Activated T-cell treated with anti-CD3 and anti-CD28 coated beads, Interleukin-2, amount 50 U/mL, for 4 hours (primary cell): ENCODE results near the gene MAPKAPK2. TPM values are rescaled to one million over a fixed set of nuclear protein-coding genes. Genes with fewer than 3 reads are reported as not detected.

Experiments used
- ATAC-seq, 2 donors: fragments of 200-7000 bp; cut with Tn5 transposase; one replicate each; pipeline ENCODE4 v1.10.0; 2021
- DNase-seq: peaks from one replicate; pipeline ENCODE4 v3.0.0-alpha.2; 2020
- H3K27me3 Mint-ChIP-seq: one replicate; pipeline ENCODE4 v1.8.0; 2021; ENCODE audit warnings: low read depth, mixed read lengths
- H3K36me3 Mint-ChIP-seq: one replicate; pipeline ENCODE4 v1.8.0; 2022; ENCODE audit warnings: mixed read lengths; ENCODE audit not compliant: insufficient read depth
- H3K4me1 Mint-ChIP-seq: one replicate; pipeline ENCODE4 v1.8.0; 2021; ENCODE audit warnings: low read depth, mixed read lengths
- H3K4me3 Mint-ChIP-seq: one replicate; pipeline ENCODE4 v1.8.0; 2021; ENCODE audit warnings: mild to moderate bottlenecking, moderate library complexity, mixed read lengths
- H3K9me3 Mint-ChIP-seq: one replicate; pipeline ENCODE4 v1.8.0; 2021; ENCODE audit warnings: mixed read lengths
- total RNA-seq, 3 donors: library from RNA; stranded (reverse); gene quantifications; one replicate each; pipeline ENCODE4 v1.2.1, GENCODE V29; 2021

Gene MAPKAPK2
- total RNA-seq, 3 donors from 2014 or later, result 98.2 to 136 (median 135) TPM

DNA sequence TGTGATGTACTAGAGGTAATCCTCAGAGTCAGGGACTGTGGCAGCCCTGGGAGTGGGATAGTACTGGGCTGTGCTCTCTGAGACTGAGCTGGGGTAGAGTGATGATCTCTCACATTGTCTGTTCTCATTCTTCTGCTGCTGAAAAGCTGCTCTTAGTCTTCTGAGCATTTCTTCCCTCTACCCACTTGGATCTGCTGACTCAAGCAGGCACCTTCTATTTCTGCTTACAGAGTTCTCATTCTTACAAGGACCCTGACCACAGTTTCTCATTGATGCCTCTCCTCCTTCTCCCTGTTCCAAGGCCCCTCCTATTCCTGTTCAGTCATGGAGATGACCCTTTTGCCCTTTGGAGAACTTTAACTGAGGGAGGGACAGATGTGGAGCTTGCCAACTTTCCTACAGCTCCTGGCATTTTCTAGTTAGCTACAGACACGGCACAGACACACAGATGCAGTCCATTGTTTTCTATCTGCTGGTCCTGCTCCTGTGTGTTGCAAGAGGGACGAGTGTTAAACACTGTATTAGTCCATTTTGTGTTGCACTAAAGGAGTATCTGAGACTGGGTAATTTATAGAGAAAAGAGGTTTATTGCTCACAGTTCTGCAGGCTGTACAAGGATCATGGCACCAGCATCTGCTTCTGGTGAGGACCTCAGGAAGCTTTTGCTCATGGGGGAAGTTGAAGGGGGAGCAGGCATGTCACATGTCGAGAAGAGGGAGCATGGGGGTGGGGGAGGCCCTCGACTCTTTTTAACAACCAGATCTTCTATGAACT lies 12.3 kb downstream of the MAPKAPK2 start:
- no peaks in the 10 kb centered on the region for H3K27me3 Mint-ChIP-seq
- no peaks in the 10 kb centered on the region for H3K9me3 Mint-ChIP-seq
- ATAC-seq, result peak in 1 of 2 donors; percentile 26
- DNase-seq, result no peak
- H3K36me3 Mint-ChIP-seq, result peaks cover 30% of the 10 kb centered on the region
- no peak overlapping the region for H3K4me3 Mint-ChIP-seq
- peaks cover 77% of the 10 kb centered on the region for H3K4me1 Mint-ChIP-seq

DNA sequence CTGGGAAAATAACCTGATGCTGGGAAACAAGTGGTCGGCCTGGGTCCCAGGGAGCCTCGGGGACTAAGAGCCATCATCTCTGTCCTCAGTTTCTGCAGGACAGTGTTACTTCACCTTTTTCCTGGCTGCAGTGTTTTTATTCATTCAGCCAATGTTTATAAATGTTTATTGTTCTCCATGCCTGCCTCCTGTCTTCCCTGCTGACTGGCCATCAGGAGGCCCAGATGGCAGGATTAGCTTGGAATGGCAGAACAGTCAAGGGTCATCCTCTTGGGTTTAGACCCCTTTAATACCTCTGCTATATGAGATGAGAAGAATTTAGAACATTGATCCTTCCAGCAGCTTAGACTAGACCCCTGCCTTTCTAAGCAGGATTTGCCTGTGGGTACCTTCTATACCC lies 13.3 kb downstream of the MAPKAPK2 start:
- H3K4me1 Mint-ChIP-seq, result peaks cover 77% of the 10 kb centered on the region
- ATAC-seq (no peak), DNase-seq (no peak)
- no peaks in the 10 kb centered on the region for H3K9me3 Mint-ChIP-seq
- H3K4me3 Mint-ChIP-seq, result no peak overlapping the region
- H3K36me3 Mint-ChIP-seq, result peaks cover 33% of the 10 kb centered on the region
- H3K27me3 Mint-ChIP-seq, result no peaks in the 10 kb centered on the region

DNA sequence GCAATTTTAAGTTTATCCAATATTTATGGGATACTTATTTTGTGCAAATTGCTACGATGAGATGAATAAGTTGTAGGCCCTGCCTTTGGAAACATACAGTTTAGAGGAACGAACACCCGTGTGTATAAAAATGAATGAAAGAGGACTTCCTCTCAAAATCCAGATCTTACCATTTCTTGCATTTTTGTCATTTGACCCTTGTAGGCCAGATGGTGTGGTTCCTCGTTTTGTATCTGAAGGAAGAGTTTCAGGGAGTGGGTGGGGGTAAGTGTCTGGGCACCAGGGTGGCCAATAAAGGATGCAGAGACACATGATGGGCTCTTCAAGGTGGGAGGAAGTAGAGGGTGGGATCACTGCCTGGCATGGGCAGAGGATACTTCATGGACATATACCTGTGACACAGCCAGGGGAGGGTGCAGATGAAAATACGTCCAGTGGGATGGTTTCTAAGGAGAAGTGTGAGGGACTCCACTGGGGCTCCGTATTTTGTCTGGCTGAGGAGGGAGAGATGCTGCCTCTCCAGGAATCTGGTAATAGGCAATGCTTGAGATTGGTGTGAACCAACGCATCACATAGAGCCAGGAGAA lies 14.4 kb downstream of the MAPKAPK2 start:
- Mint-ChIP-seq H3K9me3 (no peaks in the 10 kb centered on the region), H3K4me3 (no peak overlapping the region), H3K36me3 (peaks cover 33% of the 10 kb centered on the region), H3K27me3 (no peaks in the 10 kb centered on the region), H3K4me1 (peaks cover 78% of the 10 kb centered on the region)
- DNase-seq (no peak), ATAC-seq (no peak)

DNA sequence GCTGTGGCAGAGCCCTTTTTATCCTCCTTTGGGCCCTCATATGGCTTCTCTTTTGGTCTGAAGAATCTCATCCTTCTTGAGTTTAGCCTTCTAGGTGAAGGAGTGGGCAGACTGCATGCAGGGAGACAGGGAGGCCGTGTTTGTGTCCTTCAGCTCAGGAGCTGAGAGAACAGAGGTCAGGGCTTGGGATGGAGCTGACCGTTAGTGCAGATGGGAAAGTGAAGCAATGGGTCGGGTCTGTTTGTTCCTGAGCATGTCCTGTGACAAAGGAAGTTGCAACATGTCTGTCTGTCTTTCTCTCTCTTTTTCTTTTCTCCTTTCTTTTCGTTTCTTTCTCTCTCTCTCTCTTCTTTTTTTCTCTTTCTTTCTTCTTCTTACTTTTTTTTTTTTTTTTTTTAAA lies 14.9 kb downstream of the MAPKAPK2 start:
- Mint-ChIP-seq H3K27me3 (no peaks in the 10 kb centered on the region), H3K9me3 (no peaks in the 10 kb centered on the region), H3K4me3 (no peak overlapping the region), H3K4me1 (peaks cover 82% of the 10 kb centered on the region), H3K36me3 (peaks cover 33% of the 10 kb centered on the region)
- ATAC-seq, result no peak
- no peak for DNase-seq

DNA sequence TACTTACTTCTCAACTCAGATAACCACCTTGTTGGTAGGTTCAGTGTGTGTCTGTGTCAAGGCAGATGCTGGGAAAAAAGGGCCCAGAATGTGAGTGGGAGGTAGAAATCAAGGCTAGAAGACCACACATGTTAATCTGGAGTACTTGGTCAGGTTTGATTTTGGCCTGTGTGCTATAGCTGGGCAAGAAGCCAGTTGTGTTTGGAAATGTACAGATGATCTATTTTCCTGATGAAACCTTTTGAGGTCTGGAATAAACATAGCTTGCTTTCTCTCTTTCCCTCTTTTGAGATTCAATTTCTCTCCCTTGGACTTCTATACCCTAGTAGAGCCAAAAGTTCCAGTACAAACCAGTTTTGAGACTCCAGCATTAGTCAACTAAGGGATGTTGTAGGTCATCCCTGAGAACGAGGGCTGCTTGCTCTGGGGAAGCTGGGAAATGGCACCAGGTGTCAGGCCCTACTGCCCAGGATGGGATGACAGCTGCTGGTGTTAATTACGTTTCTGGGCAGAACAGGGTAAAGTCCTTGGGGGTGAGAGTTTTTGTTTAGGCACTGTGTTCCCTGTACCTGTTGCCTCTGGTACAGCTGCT lies 15.8 kb downstream of the MAPKAPK2 start:
- Mint-ChIP-seq H3K4me3 (no peak overlapping the region), H3K27me3 (no peaks in the 10 kb centered on the region), H3K4me1 (peaks cover 84% of the 10 kb centered on the region), H3K9me3 (no peaks in the 10 kb centered on the region), H3K36me3 (peaks cover 29% of the 10 kb centered on the region)
- ATAC-seq, result no peak
- DNase-seq, result no peak

DNA sequence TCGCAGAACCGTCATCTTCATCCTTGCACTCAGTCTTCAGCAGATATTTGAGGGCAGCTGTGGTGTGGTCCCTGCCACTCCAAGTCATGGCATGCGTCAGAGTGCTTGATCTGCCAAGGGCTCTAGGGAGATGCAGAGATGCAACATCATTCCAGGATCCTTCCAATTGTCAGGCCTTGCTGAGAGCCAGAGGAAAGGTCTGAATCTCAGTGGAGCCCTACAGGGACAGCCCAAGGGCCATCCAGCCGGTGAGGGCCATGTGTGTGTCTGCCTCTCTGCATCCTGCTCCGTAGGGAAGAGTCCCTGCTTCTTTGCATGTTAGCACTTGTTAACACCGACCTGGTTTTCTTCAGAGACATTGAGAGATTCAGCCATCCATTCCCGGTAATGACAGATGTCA lies 17.6 kb downstream of the MAPKAPK2 start:
- ATAC-seq, result no peak
- H3K4me3 Mint-ChIP-seq, result no peak overlapping the region
- DNase-seq, result no peak
- H3K27me3 Mint-ChIP-seq, result no peaks in the 10 kb centered on the region
- peaks cover 17% of the 10 kb centered on the region for H3K36me3 Mint-ChIP-seq
- peaks cover 83% of the 10 kb centered on the region for H3K4me1 Mint-ChIP-seq
- H3K9me3 Mint-ChIP-seq, result no peaks in the 10 kb centered on the region

DNA sequence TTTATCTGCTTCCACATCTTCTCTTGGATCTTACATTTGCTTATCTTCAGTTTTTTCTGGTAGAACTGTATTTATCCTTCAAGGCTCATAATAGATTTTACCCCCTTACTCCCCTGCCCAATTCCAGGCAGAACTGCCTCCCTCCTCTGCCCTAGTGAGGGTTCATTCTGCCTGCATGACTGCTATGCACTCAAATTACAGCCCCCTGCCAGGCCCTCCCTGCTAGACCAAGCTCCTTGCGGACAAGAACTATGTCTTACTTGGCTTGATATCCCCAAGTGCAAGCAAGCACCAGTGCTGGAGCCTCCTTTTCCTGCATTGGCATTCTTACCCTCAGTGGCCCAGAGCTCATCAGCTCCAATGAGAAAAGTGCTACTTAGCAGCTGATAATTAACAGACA lies 18.1 kb downstream of the MAPKAPK2 start:
- ATAC-seq (no peak), DNase-seq (no peak)
- no peaks in the 10 kb centered on the region for H3K27me3 Mint-ChIP-seq
- H3K4me3 Mint-ChIP-seq, result no peak overlapping the region
- peaks cover 13% of the 10 kb centered on the region for H3K36me3 Mint-ChIP-seq
- no peaks in the 10 kb centered on the region for H3K9me3 Mint-ChIP-seq
- H3K4me1 Mint-ChIP-seq, result peaks cover 86% of the 10 kb centered on the region

DNA sequence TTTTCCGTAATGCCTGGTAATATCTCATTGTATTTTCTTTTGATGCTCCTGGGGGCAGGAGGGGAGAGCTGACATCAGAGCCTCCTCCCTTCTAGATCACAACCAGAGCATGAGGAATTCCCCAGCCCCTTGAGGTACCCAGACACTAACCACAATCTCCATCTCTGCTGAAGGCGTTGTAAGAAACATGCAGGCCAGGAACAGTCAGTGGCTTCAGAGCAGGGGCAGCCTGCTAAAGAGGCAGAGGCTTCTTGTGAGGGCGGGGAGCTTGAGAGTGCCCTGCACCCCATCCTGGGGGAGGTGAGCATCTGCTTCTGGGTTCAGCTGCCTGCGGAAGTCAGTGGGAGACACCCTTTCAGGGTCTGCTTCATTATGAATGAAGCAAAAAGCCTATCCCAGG lies 19.0 kb downstream of the MAPKAPK2 start:
- no peaks in the 10 kb centered on the region for H3K27me3 Mint-ChIP-seq
- peaks cover 90% of the 10 kb centered on the region for H3K4me1 Mint-ChIP-seq
- H3K36me3 Mint-ChIP-seq, result peaks cover 11% of the 10 kb centered on the region
- DNase-seq (peak; percentile 55), ATAC-seq (peak; percentile 88)
- peak overlapping the region; percentile 49 for H3K4me3 Mint-ChIP-seq
- H3K9me3 Mint-ChIP-seq, result no peaks in the 10 kb centered on the region

DNA sequence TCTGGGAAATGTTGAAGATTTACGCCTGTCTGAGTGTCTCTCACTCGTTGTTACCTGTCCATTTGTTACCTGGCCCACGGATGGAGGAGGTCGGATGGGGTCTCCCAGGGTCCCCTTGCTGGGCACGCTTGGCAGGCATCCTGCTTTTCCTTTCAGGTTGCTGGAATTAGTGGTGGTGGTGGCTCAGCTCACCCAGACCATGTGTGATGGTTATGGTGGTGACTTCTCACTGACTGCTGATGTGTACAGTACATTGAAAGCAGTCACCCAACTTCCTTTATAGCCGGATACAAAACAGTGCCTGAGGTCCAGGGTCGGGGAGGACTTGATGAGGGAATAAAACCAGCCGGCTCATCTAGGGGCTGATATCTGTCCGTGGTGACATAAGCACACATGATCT lies 19.5 kb downstream of the MAPKAPK2 start:
- no peak for DNase-seq
- H3K36me3 Mint-ChIP-seq, result peaks cover 8% of the 10 kb centered on the region
- peaks cover 90% of the 10 kb centered on the region for H3K4me1 Mint-ChIP-seq
- no peaks in the 10 kb centered on the region for H3K27me3 Mint-ChIP-seq
- no peak for ATAC-seq
- H3K4me3 Mint-ChIP-seq, result peak overlapping the region; percentile 49
- no peaks in the 10 kb centered on the region for H3K9me3 Mint-ChIP-seq

DNA sequence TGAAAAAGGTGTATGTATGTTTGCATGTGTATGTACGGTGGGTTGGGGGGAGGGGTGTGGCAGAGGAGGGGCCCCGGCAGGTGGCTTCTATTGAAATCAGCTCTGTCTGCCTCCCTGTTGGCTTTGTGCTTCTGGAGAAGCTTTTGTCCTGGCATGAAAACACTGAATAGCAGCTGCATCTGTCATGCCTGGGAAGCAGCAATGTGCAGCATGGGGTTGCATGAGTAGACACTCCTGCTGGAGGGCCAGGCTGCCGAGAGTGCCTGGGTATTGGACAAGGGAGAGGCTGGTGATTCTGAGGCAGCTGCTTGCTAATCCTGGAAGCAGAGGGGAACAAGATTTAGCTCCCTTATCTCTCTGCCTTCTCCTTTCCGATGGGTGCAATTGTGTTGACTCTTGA lies 20.5 kb downstream of the MAPKAPK2 start:
- no peak for ATAC-seq
- Mint-ChIP-seq H3K9me3 (no peaks in the 10 kb centered on the region), H3K4me3 (no peak overlapping the region), H3K27me3 (no peaks in the 10 kb centered on the region), H3K36me3 (peaks cover 8% of the 10 kb centered on the region), H3K4me1 (peaks cover 92% of the 10 kb centered on the region)
- no peak for DNase-seq

DNA sequence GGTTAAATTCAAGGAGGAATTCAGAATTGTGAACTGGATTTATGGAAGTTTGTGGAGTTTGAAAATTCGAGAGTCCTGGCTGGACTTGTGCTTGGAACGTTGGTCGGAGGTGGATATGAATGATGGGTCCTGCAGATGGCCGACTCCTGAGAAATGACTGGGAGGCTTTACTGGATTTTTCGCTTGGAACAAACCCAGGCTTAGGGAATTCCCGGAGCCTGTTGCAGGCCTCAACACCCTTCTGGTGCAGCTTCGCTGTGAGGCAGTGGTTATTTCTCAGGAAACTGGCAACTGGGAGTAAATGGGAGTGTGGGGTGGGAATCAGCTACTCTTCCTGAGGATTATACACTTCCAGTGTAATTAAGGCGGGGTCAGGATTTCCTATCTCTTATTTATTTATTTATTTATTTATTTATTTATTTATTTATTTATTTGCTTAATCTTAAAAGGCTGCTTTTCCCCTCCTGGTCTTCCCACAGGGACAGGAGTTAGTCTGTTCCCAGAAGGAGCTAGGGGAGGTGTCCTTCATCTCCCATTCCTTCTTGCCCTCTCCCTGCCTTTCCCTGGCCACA lies 21.1 kb downstream of the MAPKAPK2 start:
- DNase-seq, result no peak
- no peaks in the 10 kb centered on the region for H3K9me3 Mint-ChIP-seq
- H3K4me1 Mint-ChIP-seq, result peaks cover 93% of the 10 kb centered on the region
- no peak for ATAC-seq
- H3K4me3 Mint-ChIP-seq, result peak overlapping the region; percentile 34
- no peaks in the 10 kb centered on the region for H3K27me3 Mint-ChIP-seq
- H3K36me3 Mint-ChIP-seq, result peaks cover 11% of the 10 kb centered on the region

DNA sequence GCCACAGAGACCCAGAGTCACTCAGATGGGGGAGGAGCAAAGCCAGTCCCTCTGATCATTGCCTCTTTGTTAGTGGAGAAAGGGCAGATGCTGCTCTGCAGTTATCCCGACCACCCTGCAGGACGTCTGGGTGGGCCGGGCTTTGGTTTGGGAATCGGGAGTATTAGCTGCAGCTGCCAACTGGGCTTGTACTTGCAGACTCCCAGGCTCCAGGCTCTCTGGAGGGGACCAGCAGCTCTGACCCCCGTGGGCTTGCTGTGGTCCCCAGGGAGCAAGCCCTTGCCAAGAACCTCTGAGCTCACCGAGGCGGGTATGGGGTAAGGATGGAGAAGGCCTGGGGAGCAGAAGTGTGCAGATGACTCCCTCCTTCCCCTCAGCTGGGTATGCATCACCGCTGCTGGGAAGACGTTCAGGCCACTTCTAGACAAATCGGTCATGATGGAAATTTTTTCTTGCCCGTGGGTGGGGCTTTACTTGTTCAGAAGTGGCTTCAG lies 21.6 kb downstream of the MAPKAPK2 start:
- H3K9me3 Mint-ChIP-seq, result no peaks in the 10 kb centered on the region
- H3K4me3 Mint-ChIP-seq, result peak overlapping the region; percentile 39
- peak; percentile 58 for DNase-seq
- ATAC-seq, result peak; percentile 53 to 73
- peaks cover 90% of the 10 kb centered on the region for H3K4me1 Mint-ChIP-seq
- H3K36me3 Mint-ChIP-seq, result peaks cover 9% of the 10 kb centered on the region
- no peaks in the 10 kb centered on the region for H3K27me3 Mint-ChIP-seq

DNA sequence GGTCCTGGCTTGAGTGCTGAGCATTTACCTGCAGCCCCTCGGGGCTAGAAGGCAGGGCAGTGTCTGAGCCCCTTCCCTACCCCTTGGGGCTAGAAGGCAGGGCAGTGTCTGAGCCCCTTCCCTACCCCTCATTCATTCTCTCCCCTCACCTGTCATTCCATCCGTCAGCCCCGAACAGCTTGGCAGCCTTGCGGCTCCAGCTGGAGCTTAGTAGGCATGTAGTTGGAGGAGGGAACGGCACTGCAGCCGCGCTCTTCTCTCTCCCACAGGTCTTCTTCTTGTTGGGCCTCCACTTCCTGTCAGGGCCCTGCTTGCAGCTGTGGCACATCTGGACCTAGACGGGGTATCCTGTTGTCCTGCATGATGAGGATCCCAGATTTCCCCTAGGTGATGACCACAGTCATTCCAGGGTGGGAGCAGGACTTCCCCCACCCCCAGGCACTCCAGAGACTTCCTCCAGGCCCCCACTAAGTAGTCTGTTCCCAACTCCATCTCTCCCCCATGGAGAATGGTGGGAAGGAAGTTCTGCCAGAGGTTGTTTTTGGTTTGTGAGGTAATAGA lies 22.2 kb downstream of the MAPKAPK2 start:
- Mint-ChIP-seq H3K27me3 (no peaks in the 10 kb centered on the region), H3K9me3 (no peaks in the 10 kb centered on the region), H3K36me3 (peaks cover 9% of the 10 kb centered on the region), H3K4me1 (peaks cover 92% of the 10 kb centered on the region), H3K4me3 (peak overlapping the region; percentile 39)
- DNase-seq (no peak), ATAC-seq (no peak)

DNA sequence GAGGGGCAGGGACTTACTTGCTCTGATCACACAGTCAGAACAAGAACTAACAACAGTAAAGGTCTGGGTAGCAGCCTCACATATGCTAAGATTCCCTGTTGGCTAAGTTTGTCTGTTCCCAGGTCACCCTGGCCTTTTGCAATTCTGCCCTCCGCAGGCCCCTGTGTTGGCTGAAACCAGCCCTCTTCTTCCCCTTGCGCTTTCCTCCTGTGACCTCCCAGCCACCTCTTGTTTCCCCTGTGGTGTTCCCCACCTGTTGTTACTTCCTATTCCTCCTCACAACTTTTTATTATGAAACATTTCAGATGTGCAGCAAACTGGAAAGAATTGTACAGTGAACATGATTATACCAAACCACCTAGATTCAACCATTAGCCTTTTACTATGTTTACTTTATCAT lies 23.4 kb downstream of the MAPKAPK2 start:
- Mint-ChIP-seq H3K4me1 (peaks cover 90% of the 10 kb centered on the region), H3K9me3 (no peaks in the 10 kb centered on the region), H3K4me3 (no peak overlapping the region), H3K27me3 (no peaks in the 10 kb centered on the region), H3K36me3 (peaks cover 6% of the 10 kb centered on the region)
- DNase-seq (no peak), ATAC-seq (no peak)
